HL-60/S4 treated with phorbol 12-myristate 13-acetate at 8.2 ng/mL for 4 days and 3 days (cell line): Measurements from ENCODE around the gene SMC5.

Experiments
- in situ Hi-C: fragments of 300-500 bp; cut with MboI; formaldehyde crosslinking; loops from 2 replicates; pipeline ENCODE4 v1.15.0; 2022; ENCODE audit warnings: low sequenced_read_pairs

SMC5 gene

GRCh38 chr9:70403166-70403565, 144.4 kb downstream of the SMC5 start:
- in situ Hi-C loops, result loop anchor here (25.0 kb wide), 1 partner anchor 184 kb away; no protein-coding TSS in a partner anchor

DNA sequence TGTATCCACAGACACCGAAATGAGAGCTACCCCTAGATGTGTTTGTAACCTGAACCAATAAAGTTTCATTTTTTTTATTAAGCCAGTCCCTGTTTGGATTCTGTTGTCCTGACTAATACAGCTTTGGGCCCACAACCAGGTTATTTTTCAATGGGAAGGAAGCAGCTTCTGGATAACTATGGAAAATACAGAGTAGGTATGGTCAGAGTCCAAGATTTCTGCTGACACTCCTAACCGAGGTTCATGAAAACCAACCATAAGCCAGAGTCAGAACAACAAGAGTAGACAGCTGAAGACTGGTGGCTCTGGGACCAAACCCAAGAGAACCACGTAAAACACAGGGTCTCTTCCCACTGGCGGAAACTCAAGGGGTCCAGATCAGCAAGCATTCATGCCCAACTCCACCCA, 144.8 kb downstream of the SMC5 start:
- in situ Hi-C loops, result loop anchor here (25.0 kb wide), 1 partner anchor 184 kb away; no protein-coding TSS in a partner anchor

GRCh38 chr9:70404261-70404660, 145.5 kb downstream of the SMC5 start:
- in situ Hi-C loops, result loop anchor here (25.0 kb wide), 1 partner anchor 183 kb away; no protein-coding TSS in a partner anchor
